ENCODE measurements around the gene PDE4D.

The PDE4D gene

DNA sequence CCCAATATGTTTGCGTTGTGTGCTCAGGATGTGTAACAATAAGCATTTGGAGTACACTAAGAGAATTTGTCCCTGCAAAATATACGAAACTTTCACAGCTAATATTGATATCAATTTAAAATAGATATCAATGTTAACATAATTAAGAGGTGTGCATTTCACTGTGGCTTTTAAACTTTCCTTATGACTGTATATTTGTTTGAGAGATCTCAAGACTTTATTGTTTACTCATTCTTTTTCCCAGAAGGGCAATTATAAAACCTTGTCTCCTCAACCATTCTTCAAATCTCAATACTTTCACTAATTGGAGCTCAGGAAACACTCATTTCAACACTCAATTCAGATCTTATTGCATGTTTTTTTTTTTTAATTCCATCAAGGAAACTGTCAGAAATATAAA is 241.1 kb downstream of the PDE4D start:
- FAIRE-seq (no peak), DNase-seq (ENCODE audit: insufficient read length, low spot score) (no peak)
- no peak for TF ChIP-seq PAX5 (IDR thresholded peaks at IDR 0.05; ENCODE audit: insufficient read depth, low read length, severe bottlenecking)
- no peak for TF ChIP-seq POLR2AphosphoS5 (IDR thresholded peaks at IDR 0.05; ENCODE audit: low read depth, low read length)
- no peak for TF ChIP-seq POU2F2 (IDR thresholded peaks at IDR 0.05; ENCODE audit: low read depth, low read length)
- no peak for TF ChIP-seq SPI1 (IDR thresholded peaks at IDR 0.05; ENCODE audit: low read depth, low read length)
- no peak for TF ChIP-seq TAF1 (IDR thresholded peaks at IDR 0.05; ENCODE audit: low read depth, low read length)
- no peak for TF ChIP-seq POLR2A (IDR thresholded peaks at IDR 0.05; ENCODE audit: low read depth, low read length)

DNA sequence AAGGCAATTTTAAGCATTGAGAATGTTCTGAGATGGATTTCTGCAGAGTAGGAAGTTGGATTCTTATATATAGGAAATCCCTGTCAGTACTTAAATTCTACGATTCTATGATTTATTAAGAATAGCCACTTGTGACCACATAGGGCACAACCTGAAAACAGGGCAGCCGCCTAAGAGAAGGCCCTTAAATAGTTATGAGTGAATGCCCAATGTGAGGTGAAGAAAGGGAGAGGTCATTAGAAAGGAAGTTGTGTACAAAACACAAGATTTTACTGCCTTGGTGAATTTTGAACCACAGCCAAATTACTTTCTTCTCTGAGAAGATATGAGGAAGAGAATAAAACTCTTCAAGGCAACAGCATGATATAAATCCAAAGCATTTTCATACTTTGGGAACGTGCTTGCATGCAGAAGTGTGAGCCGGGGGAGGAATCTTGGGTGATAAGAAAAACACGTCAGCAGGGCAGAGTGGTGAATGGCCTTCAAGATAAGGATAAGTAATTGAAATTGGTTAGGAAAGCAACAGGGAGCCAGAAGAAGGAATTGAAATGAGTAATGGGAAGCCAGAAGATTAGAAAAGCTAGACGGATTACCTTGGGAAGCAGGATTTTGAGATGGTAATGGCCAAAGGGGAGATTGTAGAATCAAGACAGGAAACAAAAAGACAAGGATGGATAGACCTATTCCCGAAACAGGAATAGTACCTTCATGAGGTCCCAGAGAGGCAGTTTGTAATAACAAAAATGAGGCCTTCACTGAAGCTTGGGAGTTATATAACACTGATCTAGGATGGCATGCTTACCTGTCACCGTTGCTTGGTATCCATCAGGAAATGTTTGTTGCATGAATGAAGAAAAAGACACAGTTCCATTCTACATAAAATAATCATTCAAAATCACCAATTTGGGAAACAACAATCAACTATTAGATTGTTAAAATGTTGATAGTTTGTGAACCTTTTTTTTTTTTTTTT is 244.3 kb downstream of the PDE4D start:
- TF ChIP-seq POLR2A (IDR thresholded peaks at IDR 0.05; ENCODE audit: low read depth, low read length) (no peak), POU2F2 (IDR thresholded peaks at IDR 0.05; ENCODE audit: low read depth, low read length) (no peak), TAF1 (IDR thresholded peaks at IDR 0.05; ENCODE audit: low read depth, low read length) (no peak)
- DNase-seq (ENCODE audit: insufficient read length, low spot score) (no peak), FAIRE-seq (no peak)

DNA sequence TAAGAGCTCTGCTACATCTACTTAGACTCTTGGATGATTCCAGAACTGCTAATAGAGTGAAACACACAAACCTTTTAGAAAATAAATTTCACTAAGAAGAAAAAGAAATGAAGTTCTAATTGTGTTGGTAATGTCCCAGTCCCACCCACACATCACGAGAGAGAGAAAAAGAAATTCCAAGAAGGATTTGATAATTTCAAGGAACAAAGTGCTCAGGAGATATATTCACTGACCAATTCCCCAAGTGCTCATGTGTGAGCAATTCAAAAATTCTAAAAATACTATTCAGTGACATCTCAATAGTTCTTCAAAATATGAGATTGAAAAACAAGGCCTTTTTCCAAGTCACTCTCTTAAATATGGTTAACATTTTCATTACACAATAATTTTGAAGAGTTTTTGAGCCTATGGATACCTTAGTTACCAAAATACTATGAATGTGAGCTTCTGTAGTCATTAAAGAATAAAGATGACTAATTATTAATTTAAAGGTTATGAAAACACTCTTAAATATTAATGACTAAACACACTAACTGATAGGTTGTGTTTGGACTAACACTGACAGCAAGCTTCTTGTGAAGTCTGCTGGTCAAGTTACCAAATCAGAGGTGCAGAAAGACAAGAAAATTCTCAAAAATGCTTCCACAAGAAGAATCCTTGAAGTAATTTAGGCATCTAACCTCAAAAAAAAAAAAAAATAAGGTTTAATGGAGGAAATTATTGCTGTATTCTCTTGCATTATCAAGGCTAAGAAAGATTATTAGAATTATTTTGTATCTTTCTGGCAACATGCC is 245.3 kb downstream of the PDE4D start:
- DNase-seq (ENCODE audit: insufficient read length, low spot score) (no peak), FAIRE-seq (no peak)
- TF ChIP-seq POU2F2 (IDR thresholded peaks at IDR 0.05; ENCODE audit: low read depth, low read length) (no peak), SPI1 (IDR thresholded peaks at IDR 0.05; ENCODE audit: low read depth, low read length) (no peak), POLR2A (IDR thresholded peaks at IDR 0.05; ENCODE audit: low read depth, low read length) (no peak), POLR2AphosphoS5 (IDR thresholded peaks at IDR 0.05; ENCODE audit: low read depth, low read length) (no peak)

DNA sequence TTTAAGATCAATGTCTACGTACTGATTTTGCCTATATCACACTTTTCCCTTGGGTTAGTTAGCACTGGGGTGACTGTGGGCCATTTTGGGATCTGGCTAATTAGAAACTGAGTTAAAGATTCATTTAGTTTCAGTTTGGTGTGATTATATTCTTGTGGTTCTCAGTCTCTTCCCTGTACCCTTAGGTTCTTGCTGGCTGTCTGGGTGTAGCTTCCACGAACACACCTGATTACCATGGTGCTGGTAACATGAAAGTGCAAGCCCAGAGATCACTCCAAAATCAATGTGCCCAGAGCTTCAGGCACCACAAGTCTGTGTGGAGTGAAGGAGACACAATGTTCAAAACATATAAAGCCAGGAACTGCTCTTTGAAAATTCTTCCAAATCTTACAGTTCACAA is 248.1 kb downstream of the PDE4D start:
- DNase-seq (ENCODE audit: insufficient read length, low spot score): no peak
- no peak for TF ChIP-seq POU2F2 (IDR thresholded peaks at IDR 0.05; ENCODE audit: low read depth, low read length)
- no peak for TF ChIP-seq SPI1 (IDR thresholded peaks at IDR 0.05; ENCODE audit: low read depth, low read length)
- TF ChIP-seq POLR2AphosphoS5 (IDR thresholded peaks at IDR 0.05; ENCODE audit: low read depth, low read length): no peak
- no peak for TF ChIP-seq POLR2A (IDR thresholded peaks at IDR 0.05; ENCODE audit: low read depth, low read length)
- no peak for TF ChIP-seq TAF1 (IDR thresholded peaks at IDR 0.05; ENCODE audit: low read depth, low read length)
- TF ChIP-seq PAX5 (IDR thresholded peaks at IDR 0.05; ENCODE audit: insufficient read depth, low read length, severe bottlenecking): no peak
- FAIRE-seq: no peak

DNA sequence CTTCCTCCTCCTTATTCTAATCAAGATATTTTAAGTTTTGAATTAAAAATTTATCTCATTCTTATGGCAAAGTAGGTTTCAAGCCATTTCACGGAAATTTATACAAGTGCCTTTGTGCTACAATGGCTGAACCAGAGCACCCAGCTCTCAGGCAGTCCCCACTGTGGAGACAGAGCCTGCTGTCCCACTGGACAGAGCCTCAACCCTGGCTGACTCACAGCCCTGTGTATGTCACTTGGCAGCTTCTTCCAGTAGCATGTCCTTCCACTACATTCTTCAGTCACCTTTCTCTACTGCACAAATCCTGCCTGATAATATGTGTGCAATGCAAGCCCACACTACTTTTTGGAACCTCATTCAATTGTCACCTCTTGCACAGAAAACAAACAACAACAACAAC is 253.1 kb downstream of the PDE4D start:
- DNase-seq (ENCODE audit: insufficient read length, low spot score) (no peak), FAIRE-seq (no peak)
- TF ChIP-seq POLR2A (IDR thresholded peaks at IDR 0.05; ENCODE audit: low read depth, low read length): no peak
- no peak for TF ChIP-seq POLR2AphosphoS5 (IDR thresholded peaks at IDR 0.05; ENCODE audit: low read depth, low read length)
- no peak for TF ChIP-seq TAF1 (IDR thresholded peaks at IDR 0.05; ENCODE audit: low read depth, low read length)

DNA sequence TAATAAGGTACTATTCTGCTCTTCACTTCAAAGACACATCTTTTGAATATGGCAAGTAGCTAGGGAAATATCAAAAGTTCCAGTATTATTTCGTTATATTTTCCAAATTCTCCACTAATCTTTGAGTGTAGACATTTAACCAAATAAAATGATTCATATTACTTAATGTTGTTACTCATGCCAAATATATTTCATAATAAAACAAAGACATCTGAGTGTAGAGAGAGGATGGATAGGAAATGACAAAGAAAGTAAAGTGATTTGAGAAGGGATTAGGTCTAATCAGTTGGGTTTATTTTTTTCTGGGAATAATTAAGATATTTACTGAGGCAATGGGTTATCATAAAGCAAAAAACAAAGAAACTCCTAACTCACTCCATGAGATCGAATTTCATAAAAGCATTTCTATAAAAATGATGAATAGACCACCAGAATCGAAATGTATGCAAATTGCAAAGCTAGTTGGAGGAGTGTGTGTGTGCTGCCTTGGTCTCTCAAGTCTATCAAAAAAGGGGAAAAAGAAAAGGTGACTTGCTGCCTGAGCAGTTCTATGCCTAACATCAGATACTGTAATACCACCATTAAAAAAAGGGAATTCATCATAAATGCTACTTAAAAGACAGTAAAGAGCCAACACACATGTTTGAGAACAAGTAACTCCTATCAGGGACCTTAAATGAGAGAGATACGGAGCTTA is 255.5 kb downstream of the PDE4D start:
- TF ChIP-seq TAF1 (IDR thresholded peaks at IDR 0.05; ENCODE audit: low read depth, low read length) (no peak), POU2F2 (IDR thresholded peaks at IDR 0.05; ENCODE audit: low read depth, low read length) (no peak), PAX5 (IDR thresholded peaks at IDR 0.05; ENCODE audit: insufficient read depth, low read length, severe bottlenecking) (no peak), SPI1 (IDR thresholded peaks at IDR 0.05; ENCODE audit: low read depth, low read length) (no peak), POLR2A (IDR thresholded peaks at IDR 0.05; ENCODE audit: low read depth, low read length) (no peak), POLR2AphosphoS5 (IDR thresholded peaks at IDR 0.05; ENCODE audit: low read depth, low read length) (no peak)
- DNase-seq (ENCODE audit: insufficient read length, low spot score) (no peak), FAIRE-seq (no peak)

DNA sequence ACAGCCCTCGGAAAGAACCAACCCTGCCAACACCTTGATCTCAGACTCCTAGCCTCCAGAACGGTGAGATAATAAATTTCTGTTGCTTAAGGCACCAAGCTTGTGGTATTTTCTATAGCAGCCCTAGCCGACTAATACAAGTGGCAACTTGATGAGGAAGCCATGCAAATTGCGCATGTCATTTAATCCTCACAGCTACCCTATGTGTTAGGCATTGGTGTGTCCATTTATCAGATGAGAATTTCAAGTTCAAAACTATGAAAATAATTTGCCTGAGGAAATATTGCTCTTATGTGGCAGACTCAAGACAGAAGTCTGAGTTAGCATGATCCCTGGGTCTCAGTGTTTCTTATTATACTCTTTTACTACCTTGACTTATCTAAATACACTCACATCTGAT is 264.0 kb downstream of the PDE4D start:
- FAIRE-seq (no peak), DNase-seq (ENCODE audit: insufficient read length, low spot score) (no peak)
- TF ChIP-seq POLR2AphosphoS5 (IDR thresholded peaks at IDR 0.05; ENCODE audit: low read depth, low read length): no peak
- TF ChIP-seq SPI1 (IDR thresholded peaks at IDR 0.05; ENCODE audit: low read depth, low read length): no peak
- no peak for TF ChIP-seq TAF1 (IDR thresholded peaks at IDR 0.05; ENCODE audit: low read depth, low read length)
- TF ChIP-seq PAX5 (IDR thresholded peaks at IDR 0.05; ENCODE audit: insufficient read depth, low read length, severe bottlenecking): no peak
- no peak for TF ChIP-seq POU2F2 (IDR thresholded peaks at IDR 0.05; ENCODE audit: low read depth, low read length)
- TF ChIP-seq POLR2A (IDR thresholded peaks at IDR 0.05; ENCODE audit: low read depth, low read length): no peak

DNA sequence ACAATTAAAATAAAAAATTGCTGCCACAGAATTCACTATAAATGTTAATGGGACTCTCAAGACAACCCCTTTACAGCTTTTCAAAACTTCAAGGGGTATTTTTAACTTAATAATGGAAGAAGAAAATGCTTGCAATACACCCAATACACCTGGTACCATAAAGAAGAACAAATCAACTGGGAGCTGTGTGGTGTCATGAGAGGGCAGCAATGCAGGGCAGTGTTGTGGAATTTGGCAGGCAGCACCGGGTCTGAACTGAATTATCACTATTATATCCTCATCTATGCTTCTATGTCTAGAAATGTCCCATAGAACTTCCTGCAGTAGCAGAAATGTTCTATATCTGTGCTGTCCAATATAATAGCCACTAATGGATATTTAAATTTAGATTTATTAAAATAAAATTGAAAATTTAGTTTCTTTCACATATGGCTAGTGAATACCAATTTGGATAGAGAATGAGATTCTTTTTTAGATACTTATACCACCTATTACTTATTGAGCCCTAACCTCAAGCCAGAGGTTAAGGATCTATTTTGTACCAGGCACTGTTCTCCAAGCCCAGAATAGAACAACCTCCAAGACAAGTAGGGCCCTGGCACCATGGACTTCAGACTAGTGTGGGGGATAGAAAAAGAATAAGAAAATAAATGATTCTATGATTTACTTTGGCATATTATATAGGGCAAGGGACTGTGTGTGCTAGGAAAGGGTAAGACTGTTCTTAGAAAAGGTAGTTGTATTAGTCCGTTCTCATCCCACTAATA is 265.3 kb downstream of the PDE4D start:
- TF ChIP-seq SPI1 (IDR thresholded peaks at IDR 0.05; ENCODE audit: low read depth, low read length): no peak
- TF ChIP-seq PAX5 (IDR thresholded peaks at IDR 0.05; ENCODE audit: insufficient read depth, low read length, severe bottlenecking): no peak
- TF ChIP-seq POLR2AphosphoS5 (IDR thresholded peaks at IDR 0.05; ENCODE audit: low read depth, low read length): no peak
- FAIRE-seq (no peak), DNase-seq (ENCODE audit: insufficient read length, low spot score) (no peak)

DNA sequence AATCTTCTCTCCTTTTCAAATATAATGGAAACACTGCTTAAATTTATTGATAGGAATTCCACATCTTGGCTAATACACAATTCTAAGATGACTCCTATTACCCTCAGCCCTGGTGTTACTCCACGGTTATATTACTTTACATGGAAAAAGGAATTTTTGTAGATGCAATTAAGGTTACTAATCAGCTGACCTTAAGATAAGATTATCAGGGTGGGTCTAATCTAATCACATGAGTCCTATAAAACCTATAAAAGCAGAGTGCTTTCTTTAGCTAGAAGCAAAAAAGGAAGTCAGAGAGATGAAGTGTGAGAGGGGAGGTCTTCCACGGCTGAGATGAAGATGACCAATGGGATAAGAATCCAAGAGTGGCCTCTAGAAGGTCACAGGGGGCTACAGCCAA is 268.6 kb downstream of the PDE4D start:
- FAIRE-seq: no peak
- TF ChIP-seq SPI1 (IDR thresholded peaks at IDR 0.05; ENCODE audit: low read depth, low read length) (no peak), TAF1 (IDR thresholded peaks at IDR 0.05; ENCODE audit: low read depth, low read length) (no peak), PAX5 (IDR thresholded peaks at IDR 0.05; ENCODE audit: insufficient read depth, low read length, severe bottlenecking) (no peak), POU2F2 (IDR thresholded peaks at IDR 0.05; ENCODE audit: low read depth, low read length) (no peak), POLR2A (IDR thresholded peaks at IDR 0.05; ENCODE audit: low read depth, low read length) (no peak), POLR2AphosphoS5 (IDR thresholded peaks at IDR 0.05; ENCODE audit: low read depth, low read length) (no peak)

More for the DNA sequence above, 268.6 kb downstream of the PDE4D start:
- no peak for DNase-seq (ENCODE audit: insufficient read length, low spot score)
